Stimulated activated naive B cell treated with anti-CD40 and anti-IgM and Interleukin-4, amounts not matched to agents 10 μg/mL and 1 μg/mL and 100 μg/mL, for 72 hours (primary cell): ENCODE data around the gene RACK1.
A peak's percentile ranks its signal among the peaks of the same experiment; 100 is the strongest.

Source experiments
- ATAC-seq, 2 donors: fragments of 150-1000 bp; cut with Tn5 transposase; replicated peaks; 2 replicates each; pipeline ENCODE4 v1.10.0; 2021; ENCODE audit warnings: moderate library complexity in 1 of 2
- DNase-seq: peaks from one replicate; pipeline ENCODE4 v3.0.0; 2021
- H3K27ac Mint-ChIP-seq: one replicate; pipeline ENCODE4 v1.8.0; 2022; ENCODE audit warnings: mild to moderate bottlenecking, mixed read lengths
- H3K27me3 Mint-ChIP-seq, 2 donors: one replicate each; pipeline ENCODE4 v1.8.0; 2022; ENCODE audit warnings: mixed read lengths in 2 of 2
- H3K36me3 Mint-ChIP-seq, 2 donors: one replicate each; pipeline ENCODE4 v1.8.0; 2022; ENCODE audit warnings: mixed read lengths in 2 of 2, mild to moderate bottlenecking in 1 of 2
- H3K4me1 Mint-ChIP-seq, 2 donors: one replicate each; pipeline ENCODE4 v1.8.0; 2022; ENCODE audit warnings: mixed read lengths in 2 of 2, mild to moderate bottlenecking in 1 of 2
- H3K4me3 Mint-ChIP-seq, 2 donors: one replicate each; pipeline ENCODE4 v1.8.0; 2022; ENCODE audit warnings: mild to moderate bottlenecking in 2 of 2, mixed read lengths in 2 of 2, moderate library complexity in 1 of 2
- H3K9me3 Mint-ChIP-seq, 2 donors: one replicate each; pipeline ENCODE4 v1.8.0; 2022; ENCODE audit warnings: mixed read lengths in 2 of 2, mild to moderate bottlenecking in 1 of 2

The RACK1 gene

DNA sequence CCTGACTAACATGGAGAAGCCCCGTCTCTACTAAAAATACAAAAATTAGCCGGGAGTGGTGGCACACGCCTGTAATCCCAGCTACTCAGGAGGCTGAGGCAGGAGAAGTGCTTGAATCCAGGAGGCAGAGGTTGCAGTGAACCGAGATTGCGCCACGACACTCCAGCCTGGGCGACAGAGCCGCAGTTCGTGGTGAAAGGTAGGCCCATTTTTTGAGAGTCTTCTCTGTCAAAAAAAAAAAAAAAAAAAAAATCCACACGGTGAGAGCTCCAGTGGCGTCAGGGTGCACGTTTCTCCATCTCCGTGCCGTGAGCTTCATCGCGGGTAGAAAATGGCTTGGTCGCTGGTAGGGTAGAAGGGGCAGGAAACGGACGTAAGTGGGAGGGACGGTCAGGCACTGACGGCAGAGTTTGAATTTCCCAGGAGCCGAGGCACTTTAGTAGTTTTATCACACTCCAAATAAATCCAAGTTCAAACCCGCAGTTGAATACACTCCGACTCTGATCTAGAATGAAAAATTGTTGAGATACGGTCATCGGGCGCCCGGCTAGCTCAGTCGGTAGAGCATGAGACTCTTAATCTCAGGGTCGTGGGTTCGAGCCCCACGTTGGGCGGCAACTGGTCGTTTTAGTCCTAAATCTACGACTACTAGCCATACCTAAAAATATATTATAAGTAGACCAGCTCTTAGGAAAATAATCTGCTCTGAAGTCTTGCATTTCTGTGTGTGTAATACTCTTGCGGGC, 36.3 kb downstream of the RACK1 start:
- peak; percentile 67 for DNase-seq
- peaks cover 30% of the 10 kb centered on the region in 2 donors for H3K27me3 Mint-ChIP-seq

DNA sequence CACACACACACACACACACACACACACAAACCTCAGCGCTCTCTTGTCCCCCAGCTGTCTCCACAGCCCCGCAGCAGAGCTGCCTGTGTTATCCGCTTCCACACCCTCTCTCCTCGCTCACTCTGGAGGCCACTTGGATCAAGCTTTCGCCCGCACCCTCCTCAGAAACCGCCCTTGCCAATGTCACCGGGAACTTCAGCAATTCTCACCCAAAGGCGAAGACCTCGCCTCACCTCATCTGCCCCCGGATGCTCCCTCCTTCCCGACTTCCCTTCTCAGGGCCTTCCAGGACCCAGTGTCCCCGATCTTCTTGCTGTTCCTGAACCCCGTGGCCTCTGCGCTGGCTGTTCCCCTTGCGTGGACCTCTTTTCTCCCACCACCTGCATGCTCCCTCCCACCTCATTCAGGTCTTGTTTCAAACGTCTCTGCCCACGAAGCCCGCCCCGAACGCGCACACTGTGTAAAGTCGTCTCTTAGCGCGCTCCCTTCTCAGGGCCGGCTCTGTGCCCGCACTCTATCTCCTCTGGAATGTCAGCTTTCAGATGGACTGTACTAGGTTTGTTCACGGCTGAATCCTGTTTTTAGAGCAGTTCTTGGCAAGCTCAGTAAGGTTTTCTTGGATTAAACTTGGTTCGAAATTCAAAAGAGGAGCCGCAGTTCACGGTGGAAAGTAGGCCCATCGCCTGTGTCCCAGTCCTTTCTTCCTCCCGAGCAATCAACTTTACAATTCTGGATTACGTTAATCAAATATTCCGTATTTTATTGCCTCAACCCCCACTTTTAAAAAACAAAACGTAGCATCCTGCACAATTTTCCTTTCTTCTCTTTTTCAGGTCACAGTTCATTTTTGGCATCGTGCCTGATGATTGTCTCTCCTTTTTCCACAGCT, 37.7 kb downstream of the RACK1 start:
- peak overlapping the region; percentile 99 for H3K27ac Mint-ChIP-seq
- no peaks in the 10 kb centered on the region for H3K9me3 Mint-ChIP-seq
- DNase-seq (no peak), ATAC-seq (peak in 1 of 2 donors; percentile 13)
- peak overlapping the region; percentile 87 for H3K4me3 Mint-ChIP-seq
- H3K4me1 Mint-ChIP-seq: peaks cover 34 to 48% of the 10 kb centered on the region in 2 donors
- peaks cover 9 to 17% of the 10 kb centered on the region in 2 donors for H3K36me3 Mint-ChIP-seq
- peaks cover 30% of the 10 kb centered on the region in 2 donors for H3K27me3 Mint-ChIP-seq

More for the DNA sequence above, 36.3 kb downstream of the RACK1 start:
- Mint-ChIP-seq H3K4me3 (peak overlapping the region; percentile 87), H3K9me3 (no peaks in the 10 kb centered on the region), H3K4me1 (peaks cover 32 to 47% of the 10 kb centered on the region in 2 donors), H3K27ac (peak overlapping the region; percentile 99), H3K36me3 (peaks cover 9 to 13% of the 10 kb centered on the region in 2 donors)
- peak; percentile 64 to 69 for ATAC-seq

DNA sequence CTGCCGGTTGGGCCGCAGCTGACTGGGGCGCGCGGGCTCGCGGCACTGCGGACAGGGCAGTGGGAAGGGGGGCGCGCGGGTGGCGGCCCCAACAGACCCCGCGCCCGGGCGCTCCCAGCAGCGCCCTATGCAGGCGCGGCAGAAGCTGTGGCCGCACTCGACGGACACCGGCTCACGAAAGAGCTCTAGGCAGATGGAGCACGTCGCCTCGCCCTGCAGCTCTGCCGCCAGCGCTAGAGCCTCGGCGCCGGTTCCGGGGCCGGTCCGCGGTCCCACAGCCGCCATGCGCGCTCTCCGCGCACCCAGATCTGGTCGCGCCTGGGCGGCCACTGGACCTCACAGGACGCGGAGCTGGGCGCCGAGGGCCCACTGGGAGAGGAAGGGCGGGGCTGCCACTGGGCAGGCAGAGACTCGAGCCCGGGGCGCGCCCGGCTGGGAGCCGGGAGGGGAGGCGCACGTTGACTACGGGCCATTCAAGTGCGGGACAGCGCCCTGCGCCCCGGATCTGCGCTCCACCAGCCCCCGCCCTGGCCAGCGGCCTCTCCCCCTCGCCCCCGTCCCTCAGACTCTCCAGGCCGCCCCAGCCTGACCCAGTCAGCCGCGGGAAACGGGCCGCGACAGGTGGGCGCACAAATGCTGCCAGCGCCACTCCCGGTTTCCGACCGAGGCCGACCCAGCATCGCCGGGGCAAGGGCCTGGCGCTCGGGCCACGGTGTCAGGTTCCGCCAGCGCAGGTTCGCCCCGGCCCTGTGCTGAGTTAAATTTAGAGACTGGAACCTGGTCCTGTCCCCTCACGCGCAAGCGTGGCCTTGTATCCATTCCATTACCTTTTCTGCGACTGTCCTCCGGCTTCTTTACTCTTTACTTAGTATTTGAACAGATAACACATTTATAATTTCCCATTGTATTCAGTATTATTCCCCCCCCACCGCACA, 38.6 kb downstream of the RACK1 start, which contains the start of gene TRIM7:
TRIM7 (minus strand) TSS at position 371 of the 935 bp plus-strand sequence; CDS start at position 285, 86 bp downstream.
- Mint-ChIP-seq H3K36me3 (peaks cover 9 to 17% of the 10 kb centered on the region in 2 donors), H3K4me1 (peaks cover 42 to 57% of the 10 kb centered on the region in 2 donors), H3K9me3 (no peaks in the 10 kb centered on the region), H3K27me3 (peaks cover 30% of the 10 kb centered on the region in 2 donors), H3K4me3 (peak within 1 kb of the TSS; percentile 87), H3K27ac (peak within 1 kb of the TSS; percentile 99)
- ATAC-seq (peak in 1 of 2 donors; percentile 14), DNase-seq (no peak)

DNA sequence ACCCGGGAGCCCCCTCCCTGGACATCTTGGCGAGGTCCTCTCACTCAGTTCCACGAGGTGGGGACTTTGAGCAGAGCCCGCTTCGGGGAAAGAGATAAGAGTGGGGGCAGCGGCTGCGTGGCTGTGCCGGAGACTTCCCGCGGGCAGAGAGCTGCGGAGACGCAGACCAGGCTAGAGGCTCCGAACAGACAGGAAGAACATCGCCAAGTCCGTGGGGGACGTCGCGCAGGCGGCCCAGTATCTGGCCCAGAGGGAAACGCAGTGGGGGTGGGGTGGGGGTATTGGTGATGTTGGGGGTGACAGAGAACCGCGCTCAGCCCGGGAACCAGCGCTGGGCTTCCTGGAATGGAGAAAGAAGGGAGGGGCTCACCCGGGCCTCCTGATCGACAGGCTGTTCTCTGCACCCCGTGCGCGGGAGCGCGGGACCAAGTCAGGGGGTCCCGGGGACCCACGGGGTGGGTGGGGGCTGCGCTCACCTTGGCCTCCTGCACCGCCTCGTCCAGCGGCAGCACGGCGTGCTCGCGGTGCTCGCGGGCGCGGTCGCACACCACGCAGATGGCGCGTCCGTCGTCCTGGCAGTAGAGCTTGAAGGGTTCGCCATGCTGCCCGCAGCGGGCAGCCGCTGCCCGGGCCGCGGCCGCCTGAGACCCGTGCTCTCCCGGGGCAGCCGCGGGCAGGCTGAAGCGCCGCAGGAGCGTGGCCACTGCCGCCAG, 39.4 kb downstream of the RACK1 start:
- Mint-ChIP-seq H3K27me3 (peaks cover 30% of the 10 kb centered on the region in 2 donors), H3K36me3 (peaks cover 9 to 17% of the 10 kb centered on the region in 2 donors), H3K9me3 (no peaks in the 10 kb centered on the region), H3K4me1 (peaks cover 50 to 65% of the 10 kb centered on the region in 2 donors), H3K4me3 (peak overlapping the region; percentile 83 to 86), H3K27ac (peak overlapping the region; percentile 93)
- ATAC-seq (no peak), DNase-seq (no peak)

DNA sequence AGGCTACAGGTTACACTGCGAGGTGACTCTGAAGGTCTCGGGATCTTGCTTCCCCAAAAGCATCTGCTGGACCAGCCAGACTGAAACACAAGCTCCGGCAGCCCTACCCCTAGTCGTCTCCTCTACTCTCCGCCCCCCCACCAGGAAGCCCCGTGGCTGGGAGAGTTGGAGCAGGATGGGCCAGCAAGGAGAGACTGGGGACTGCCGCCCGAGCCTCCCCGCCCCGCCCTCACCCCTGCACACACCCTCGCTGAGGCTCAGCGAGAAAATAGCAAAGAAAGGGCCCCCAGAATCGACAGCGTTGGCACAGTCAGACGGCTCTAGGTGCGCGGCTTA, 40.0 kb downstream of the RACK1 start:
- ATAC-seq (no peak), DNase-seq (no peak)
- no peaks in the 10 kb centered on the region for H3K9me3 Mint-ChIP-seq
- peaks cover 53 to 70% of the 10 kb centered on the region in 2 donors for H3K4me1 Mint-ChIP-seq
- peak overlapping the region; percentile 93 for H3K27ac Mint-ChIP-seq
- peak overlapping the region; percentile 83 to 86 for H3K4me3 Mint-ChIP-seq
- H3K27me3 Mint-ChIP-seq: peaks cover 30% of the 10 kb centered on the region in 2 donors
- H3K36me3 Mint-ChIP-seq: peaks cover 9 to 17% of the 10 kb centered on the region in 2 donors

DNA sequence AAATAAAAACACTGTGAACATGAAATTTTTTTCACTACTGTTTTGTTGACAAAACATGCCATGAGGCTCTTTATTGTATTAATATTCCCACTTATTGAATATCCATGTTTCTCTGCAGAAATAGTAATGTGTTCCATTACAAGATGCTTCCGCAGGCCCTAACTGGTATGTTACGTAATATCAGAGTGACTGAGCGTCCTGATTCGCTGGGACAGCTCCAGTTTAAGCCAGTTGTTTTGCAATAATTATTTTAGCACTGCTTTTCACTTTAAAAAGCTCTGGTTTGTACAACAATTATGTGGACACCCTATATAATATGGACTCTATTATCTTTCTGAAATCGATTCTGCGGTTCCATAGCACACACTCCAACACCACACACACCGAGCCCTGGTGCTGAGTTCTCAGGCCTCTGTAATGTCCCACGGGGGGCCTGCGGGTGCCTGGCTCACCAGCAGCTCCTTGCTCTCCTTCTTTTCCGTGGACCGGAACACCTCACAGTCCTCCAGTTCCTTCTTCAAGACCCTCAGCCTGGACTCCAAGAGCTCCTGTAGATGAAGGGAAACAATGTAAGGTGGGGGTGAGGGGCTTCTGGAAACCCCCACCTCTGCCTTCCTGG, 40.5 kb downstream of the RACK1 start:
- Mint-ChIP-seq H3K36me3 (peaks cover 9 to 17% of the 10 kb centered on the region in 2 donors), H3K9me3 (no peaks in the 10 kb centered on the region), H3K27me3 (peaks cover 30% of the 10 kb centered on the region in 2 donors), H3K27ac (peak overlapping the region; percentile 93), H3K4me3 (peak overlapping the region in 1 of 2 donors; percentile 86), H3K4me1 (peaks cover 59 to 75% of the 10 kb centered on the region in 2 donors)
- ATAC-seq (no peak), DNase-seq (no peak)

DNA sequence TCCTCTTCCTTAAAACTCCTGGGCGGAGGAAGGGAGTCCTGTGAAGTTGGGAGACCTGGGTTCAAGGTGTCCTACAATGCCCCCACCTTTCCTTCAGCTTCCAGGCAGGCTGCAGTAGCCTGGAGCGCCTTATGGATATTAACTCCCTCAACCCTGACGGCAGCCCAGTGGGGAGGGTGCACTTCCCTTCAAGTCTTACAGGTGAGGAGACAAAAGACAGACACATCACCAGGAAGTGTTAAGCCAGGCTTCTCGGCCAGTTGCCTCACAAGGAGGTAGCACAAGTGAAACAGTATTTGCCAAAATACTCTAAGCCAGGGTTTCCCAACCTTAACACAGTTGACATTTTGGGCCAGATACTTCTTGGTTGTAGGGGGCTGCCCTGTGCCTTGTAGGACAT, 42.9 kb downstream of the RACK1 start:
- DNase-seq (no peak), ATAC-seq (no peak)
- no peaks in the 10 kb centered on the region for H3K9me3 Mint-ChIP-seq
- peaks cover 0 to 4% of the 10 kb centered on the region in 2 donors for H3K36me3 Mint-ChIP-seq
- H3K4me1 Mint-ChIP-seq: peaks cover 48 to 65% of the 10 kb centered on the region in 2 donors
- H3K27me3 Mint-ChIP-seq: peaks cover 14 to 19% of the 10 kb centered on the region in 2 donors
- H3K27ac Mint-ChIP-seq: no peak overlapping the region
- H3K4me3 Mint-ChIP-seq: no peak overlapping the region

DNA sequence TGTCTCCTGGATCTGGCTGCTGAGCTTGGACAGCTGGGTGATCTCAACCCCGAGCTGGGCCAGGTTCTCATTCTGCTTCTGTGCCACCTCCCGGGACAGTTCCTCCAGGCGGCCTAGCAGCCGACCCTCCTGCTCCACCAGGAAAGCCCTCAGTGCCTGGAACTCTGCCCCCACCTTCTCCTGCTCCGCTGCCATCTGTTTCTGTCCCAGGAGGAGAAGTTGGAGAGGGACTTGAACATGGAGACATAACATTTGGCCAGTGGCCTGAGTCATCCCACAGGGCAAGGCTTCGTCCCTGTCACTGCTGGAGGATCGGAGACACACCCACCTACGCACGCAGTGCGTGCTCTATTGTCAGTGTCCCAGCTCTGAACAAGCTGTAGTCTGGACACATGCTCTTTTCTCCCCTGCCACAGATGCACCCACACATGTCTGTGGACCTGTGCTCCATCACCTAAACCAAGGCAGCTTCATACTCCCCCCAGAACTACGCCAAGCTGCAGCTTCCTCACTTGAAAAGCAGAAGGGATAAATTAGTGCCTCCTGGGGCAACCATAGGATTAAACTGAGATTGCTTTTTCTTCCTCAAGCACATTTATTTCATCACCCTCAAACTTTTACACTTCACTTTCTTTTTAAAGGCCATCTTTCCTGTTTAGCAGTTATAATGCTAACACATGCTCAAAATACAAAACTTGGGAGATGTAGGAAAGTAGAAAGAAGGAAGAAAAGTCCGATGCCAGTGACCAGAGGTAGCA, 43.6 kb downstream of the RACK1 start:
- H3K27ac Mint-ChIP-seq: peak overlapping the region; percentile 82
- H3K36me3 Mint-ChIP-seq: peaks cover 3 to 4% of the 10 kb centered on the region in 2 donors
- peaks cover 44 to 57% of the 10 kb centered on the region in 2 donors for H3K4me1 Mint-ChIP-seq
- no peak for ATAC-seq
- H3K9me3 Mint-ChIP-seq: no peaks in the 10 kb centered on the region
- H3K4me3 Mint-ChIP-seq: peak overlapping the region; percentile 23 to 30
- DNase-seq: no peak
- H3K27me3 Mint-ChIP-seq: peaks cover 9 to 15% of the 10 kb centered on the region in 2 donors

DNA sequence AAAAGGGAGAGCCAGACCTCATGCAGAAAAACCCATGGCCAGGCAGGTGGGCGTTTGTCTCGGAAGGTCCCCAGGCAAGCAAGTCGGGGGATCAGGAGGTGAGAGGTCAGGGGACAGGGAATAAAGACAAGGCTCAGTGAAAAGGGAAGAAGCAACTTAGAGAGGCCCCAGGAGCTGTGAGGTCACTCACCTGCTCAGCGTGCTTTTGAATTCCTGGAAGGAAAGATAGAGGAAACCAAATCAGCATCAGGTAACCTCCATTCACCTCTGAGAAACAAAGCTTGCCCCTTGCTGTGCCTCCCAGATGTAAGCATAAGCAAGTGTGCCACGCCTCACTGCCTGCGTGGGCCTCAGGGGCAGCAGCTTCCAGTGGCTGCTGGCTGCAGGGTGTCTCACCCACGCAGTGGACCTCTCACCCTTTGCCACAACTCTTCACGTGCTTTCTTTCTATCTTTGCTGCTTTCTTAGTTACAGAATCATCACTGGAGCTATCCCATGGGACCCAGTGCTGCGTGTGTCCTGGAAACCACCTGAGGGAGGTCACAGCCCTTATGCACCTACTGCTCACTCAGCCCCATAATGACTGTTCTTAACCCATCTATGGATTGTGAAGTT, 44.7 kb downstream of the RACK1 start:
- DNase-seq: peak; percentile 83
- H3K4me1 Mint-ChIP-seq: peaks cover 40 to 50% of the 10 kb centered on the region in 2 donors
- peak overlapping the region; percentile 66 to 71 for H3K4me3 Mint-ChIP-seq
- peak; percentile 91 to 93 for ATAC-seq
- H3K27me3 Mint-ChIP-seq: peaks cover 6 to 12% of the 10 kb centered on the region in 2 donors
- no peaks in the 10 kb centered on the region for H3K9me3 Mint-ChIP-seq
- peak overlapping the region; percentile 87 for H3K27ac Mint-ChIP-seq
- H3K36me3 Mint-ChIP-seq: peaks cover 3 to 4% of the 10 kb centered on the region in 2 donors

DNA sequence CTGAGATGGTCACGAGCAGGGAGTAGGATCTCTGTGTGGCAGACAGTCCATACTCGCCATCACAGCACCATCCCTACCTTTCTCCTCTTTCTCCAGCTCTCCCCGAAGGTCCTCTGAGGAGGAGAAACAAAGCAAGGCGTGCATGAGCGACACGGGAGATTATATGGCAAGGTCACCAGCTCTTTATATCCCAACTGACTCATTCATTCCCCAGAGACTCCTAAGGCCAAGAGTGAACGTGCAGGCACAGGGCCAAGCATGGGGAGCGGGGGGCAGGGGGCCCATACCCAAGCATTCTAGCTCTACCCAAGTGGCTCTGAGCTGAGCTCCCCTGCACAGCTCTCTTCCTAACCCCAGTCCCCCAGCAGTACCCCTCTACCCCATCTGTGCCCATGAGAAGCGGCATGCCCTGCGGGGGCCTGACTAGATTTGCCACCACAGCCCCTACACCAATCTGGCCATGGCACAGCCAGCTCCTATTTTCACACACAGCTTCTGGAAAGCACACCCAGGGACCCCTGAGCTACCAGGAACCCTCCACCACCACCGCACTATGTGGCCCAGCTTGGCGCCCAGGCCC, 45.5 kb downstream of the RACK1 start:
- H3K27me3 Mint-ChIP-seq: peaks cover under 1 to 4% of the 10 kb centered on the region in 2 donors
- H3K36me3 Mint-ChIP-seq: peaks cover 3 to 4% of the 10 kb centered on the region in 2 donors
- ATAC-seq: no peak
- peak overlapping the region; percentile 66 to 71 for H3K4me3 Mint-ChIP-seq
- H3K9me3 Mint-ChIP-seq: no peaks in the 10 kb centered on the region
- peak overlapping the region; percentile 87 for H3K27ac Mint-ChIP-seq
- no peak for DNase-seq
- H3K4me1 Mint-ChIP-seq: peaks cover 35 to 50% of the 10 kb centered on the region in 2 donors

DNA sequence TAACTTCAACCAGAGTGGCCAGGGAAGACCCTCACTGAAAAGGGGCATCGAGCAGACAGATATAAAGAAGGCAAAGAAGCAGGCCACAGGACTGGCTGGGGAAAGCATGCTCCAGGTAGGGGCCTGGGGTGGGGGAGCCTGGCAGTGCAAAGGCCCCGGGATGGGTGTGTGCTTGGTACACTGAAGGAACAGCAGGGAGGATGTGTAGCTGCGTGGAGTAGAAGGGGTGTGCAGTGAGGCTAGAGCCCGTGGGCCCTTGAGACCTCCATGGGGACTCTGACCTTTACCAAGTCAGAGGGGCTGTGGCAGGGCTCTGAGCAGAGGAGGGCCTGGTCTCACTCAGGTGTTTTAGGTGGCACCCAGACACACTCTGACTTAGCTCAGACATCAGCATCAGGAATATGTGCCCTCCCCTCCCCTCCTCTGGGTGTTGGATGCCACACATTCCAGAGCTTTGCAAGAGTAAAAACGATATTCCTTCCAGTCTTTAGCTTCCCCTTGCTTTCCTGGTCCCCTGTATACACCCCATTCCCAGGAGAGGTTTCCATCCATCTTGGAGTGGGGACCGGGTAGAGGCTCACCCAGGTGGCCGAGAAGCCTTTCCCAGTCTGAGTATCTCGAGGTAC, 46.3 kb downstream of the RACK1 start:
- Mint-ChIP-seq H3K27ac (peak overlapping the region; percentile 69), H3K27me3 (no peaks in the 10 kb centered on the region), H3K36me3 (peaks cover 3 to 4% of the 10 kb centered on the region in 2 donors), H3K4me3 (peak overlapping the region in 1 of 2 donors; percentile 29), H3K4me1 (peaks cover 38 to 57% of the 10 kb centered on the region in 2 donors), H3K9me3 (no peaks in the 10 kb centered on the region)
- ATAC-seq (no peak), DNase-seq (no peak)
